Mesenchymal stem cell (in vitro differentiated cells and primary cell): ENCODE data around the gene IL1R1.

Experiments used
- DNase-seq: peaks from one replicate; pipeline ENCODE4 v3.0.0-alpha.2; 2013
- H2AFZ ChIP-seq: one replicate; pipeline ENCODE4 v1.6.1; 2013; ENCODE audit warnings: low read depth, mild to moderate bottlenecking, control low read depth, inconsistent platforms, low read length, moderate library complexity
- H2AK5ac ChIP-seq: 2 replicates; pipeline ENCODE4 v1.6.1; 2013; ENCODE audit warnings: low read length, moderate library complexity, mild to moderate bottlenecking, inconsistent platforms; ENCODE audit not compliant: severe bottlenecking
- H2BK120ac ChIP-seq: one replicate; pipeline ENCODE4 v1.6.1; 2013; ENCODE audit warnings: low read depth, mild to moderate bottlenecking, inconsistent platforms, low read length, moderate library complexity
- H2BK12ac ChIP-seq, 2 experiments: one replicate each; pipeline ENCODE4 v1.6.1; 2013; ENCODE audit warnings: inconsistent platforms in 2 of 2, low read length in 2 of 2, mild to moderate bottlenecking in 2 of 2, moderate library complexity in 2 of 2, control low read depth in 1 of 2
- H2BK15ac ChIP-seq: one replicate; pipeline ENCODE4 v1.6.1; 2013; ENCODE audit warnings: mild to moderate bottlenecking, low read depth, inconsistent platforms; ENCODE audit not compliant: poor library complexity, severe bottlenecking
- H2BK5ac ChIP-seq: 2 replicates; pipeline ENCODE4 v1.6.1; 2013; ENCODE audit warnings: low read depth, mild to moderate bottlenecking, low read length, control low read depth, inconsistent platforms; ENCODE audit not compliant: poor library complexity, severe bottlenecking
- H3K14ac ChIP-seq, 2 experiments: one replicate each; pipeline ENCODE4 v1.6.1; 2013; ENCODE audit warnings: inconsistent platforms in 2 of 2, low read length in 2 of 2, control low read depth in 1 of 2, mild to moderate bottlenecking in 1 of 2, moderate library complexity in 1 of 2
- H3K18ac ChIP-seq, 2 experiments: one replicate each; pipeline ENCODE4 v1.6.1; 2013; ENCODE audit warnings: inconsistent platforms in 2 of 2, low read length in 2 of 2, control low read depth in 1 of 2, low read depth in 1 of 2, mild to moderate bottlenecking in 1 of 2
- H3K23ac ChIP-seq, 2 experiments: one replicate each; pipeline ENCODE4 v1.6.1; 2013; ENCODE audit warnings: inconsistent platforms in 2 of 2, low read length in 2 of 2, mild to moderate bottlenecking in 2 of 2, moderate library complexity in 2 of 2, control low read depth in 1 of 2
- H3K27ac ChIP-seq: 2 replicates; pipeline ENCODE4 v1.5.1; 2013; ENCODE audit warnings: mild to moderate bottlenecking, moderate library complexity, low read length, control low read depth, inconsistent platforms; ENCODE audit not compliant: poor library complexity, severe bottlenecking
- H3K27me3 ChIP-seq, 2 experiments: 2 replicates each; pipeline versions ENCODE4 v1.6.1 to v1.7.0; 2013; ENCODE audit warnings: low read length in 2 of 2, mild to moderate bottlenecking in 2 of 2, moderate library complexity in 2 of 2, control low read depth in 1 of 2, inconsistent platforms in 1 of 2; ENCODE audit not compliant: control insufficient read depth in 1 of 2, insufficient read depth in 1 of 2
- H3K36me3 ChIP-seq, 2 experiments: 2 replicates each; pipeline versions ENCODE4 v1.6.1 to v1.7.0; 2013; ENCODE audit warnings: low read length in 2 of 2, control low read depth in 1 of 2, inconsistent platforms in 1 of 2, low read depth in 1 of 2, mild to moderate bottlenecking in 1 of 2; ENCODE audit not compliant: insufficient read depth in 2 of 2, control insufficient read depth in 1 of 2
- H3K4ac ChIP-seq, 2 experiments: one replicate each; pipeline ENCODE4 v1.6.1; 2013; ENCODE audit warnings: inconsistent platforms in 2 of 2, low read length in 2 of 2, mild to moderate bottlenecking in 2 of 2, moderate library complexity in 2 of 2, control low read depth in 1 of 2, low read depth in 1 of 2
- H3K4me1 ChIP-seq: 2 replicates; pipeline ENCODE4 v1.6.1; 2013; ENCODE audit warnings: low read depth, low read length, control low read depth; ENCODE audit not compliant: control insufficient read depth, insufficient read depth
- H3K4me2 ChIP-seq: 2 replicates; pipeline ENCODE4 v1.6.1; 2013; ENCODE audit warnings: low read length, mild to moderate bottlenecking, inconsistent platforms; ENCODE audit not compliant: poor library complexity, severe bottlenecking
- H3K4me3 ChIP-seq, 2 experiments: 2 replicates each; pipeline versions ENCODE4 v1.5.1 to v1.7.0; 2013; ENCODE audit warnings: low read length in 2 of 2, mild to moderate bottlenecking in 2 of 2, control low read depth in 1 of 2, low read depth in 1 of 2; ENCODE audit not compliant: insufficient read depth in 1 of 2
- H3K79me1 ChIP-seq: replicated peaks from 2 replicates; pipeline ENCODE4 v1.6.1; 2013; ENCODE audit warnings: mild to moderate bottlenecking, control low read depth, low read length, inconsistent platforms; ENCODE audit not compliant: poor library complexity, severe bottlenecking
- H3K9ac ChIP-seq: 2 replicates; pipeline ENCODE4 v1.7.0; 2013; ENCODE audit warnings: mild to moderate bottlenecking, low read length, moderate library complexity
- H3K9me3 ChIP-seq: 2 replicates; pipeline ENCODE4 v1.7.0; 2013; ENCODE audit warnings: mild to moderate bottlenecking, low read length; ENCODE audit not compliant: control insufficient read depth
- H4K8ac ChIP-seq: one replicate; pipeline ENCODE4 v1.6.1; 2013; ENCODE audit warnings: inconsistent platforms, mild to moderate bottlenecking, low read length, moderate library complexity
- H4K91ac ChIP-seq: one replicate; pipeline ENCODE4 v1.6.1; 2013; ENCODE audit warnings: mild to moderate bottlenecking, low read length, inconsistent platforms
- WGBS: methylation state at CpG from one replicate; pipeline ENCODE4 v1.1.7; 2013; ENCODE audit warnings: mixed read lengths; 5-methylcytosine and 5-hydroxymethylcytosine counted together

The IL1R1 gene

GRCh38 chr2:102224824-102225739 is 82.5 kb downstream of the IL1R1 start:
- Histone ChIP-seq H2AK5ac (no peak overlapping the region), H2BK5ac (no peak overlapping the region)
- no peak for DNase-seq

GRCh38 chr2:102226171-102226570 is 83.6 kb downstream of the IL1R1 start:
- no peak overlapping the region for H3K27ac ChIP-seq
- H2AFZ ChIP-seq = no peak overlapping the region
- H4K91ac ChIP-seq = peak overlapping the region; percentile 64
- peaks cover 13% of the 10 kb centered on the region for H3K4me1 ChIP-seq
- H3K4me3 ChIP-seq = no peak overlapping the region
- peaks cover 0 to 24% of the 10 kb centered on the region in 2 experiments for H3K36me3 ChIP-seq
- peak overlapping the region; percentile 61 to 73 for H3K18ac ChIP-seq
- H3K79me1 ChIP-seq = no peaks in the 10 kb centered on the region
- peak overlapping the region; percentile 89 for H3K9ac ChIP-seq
- no peak overlapping the region for H2BK15ac ChIP-seq
- H2AK5ac ChIP-seq = no peak overlapping the region
- DNase-seq = no peak
- 92% methylated on average over 5 of the region's 6 CpGs for WGBS
- H3K27me3 ChIP-seq = no peaks in the 10 kb centered on the region
- peak overlapping the region; percentile 81 for H4K8ac ChIP-seq
- no peak overlapping the region for H3K4me2 ChIP-seq
- H2BK12ac ChIP-seq = peak overlapping the region; percentile 29 to 99
- peak overlapping the region; percentile 29 for H2BK120ac ChIP-seq
- H3K9me3 ChIP-seq = peaks cover 8% of the 10 kb centered on the region
- H2BK5ac ChIP-seq = no peak overlapping the region
- peak overlapping the region in 1 of 2 experiments; percentile 84 for H3K23ac ChIP-seq
- H3K14ac ChIP-seq = peak overlapping the region in 1 of 2 experiments; percentile 72
- peak overlapping the region; percentile 60 to 95 for H3K4ac ChIP-seq

More at GRCh38 chr2:102224824-102225739, 82.5 kb downstream of the IL1R1 start:
- H3K27me3 ChIP-seq = no peaks in the 10 kb centered on the region
- H3K14ac ChIP-seq = no peak overlapping the region
- no peak overlapping the region for H2BK120ac ChIP-seq
- H3K27ac ChIP-seq = no peak overlapping the region
- H2BK15ac ChIP-seq = peak overlapping the region; percentile 60
- no peak overlapping the region for H3K23ac ChIP-seq
- H4K91ac ChIP-seq = no peak overlapping the region
- H3K4ac ChIP-seq = peak overlapping the region in 1 of 2 experiments; percentile 24
- WGBS = 91% methylated on average over 8 of the region's 8 CpGs
- peaks cover 10% of the 10 kb centered on the region for H3K4me1 ChIP-seq
- no peak overlapping the region for H3K4me2 ChIP-seq
- H3K9me3 ChIP-seq = peaks cover 8% of the 10 kb centered on the region
- peaks cover 0 to 34% of the 10 kb centered on the region in 2 experiments for H3K36me3 ChIP-seq
- no peak overlapping the region for H4K8ac ChIP-seq
- no peaks in the 10 kb centered on the region for H3K79me1 ChIP-seq
- H3K4me3 ChIP-seq = no peak overlapping the region
- no peak overlapping the region for H3K9ac ChIP-seq
- H3K18ac ChIP-seq = peak overlapping the region; percentile 57 to 77
- H2AFZ ChIP-seq = no peak overlapping the region
- H2BK12ac ChIP-seq = peak overlapping the region; percentile 51 to 69

GRCh38 chr2:102226612-102227391 is 84.3 kb downstream of the IL1R1 start:
- Histone ChIP-seq H3K9ac (peak overlapping the region; percentile 89), H3K18ac (peak overlapping the region; percentile 95), H2BK15ac (no peak overlapping the region), H3K4me2 (no peak overlapping the region), H2BK5ac (no peak overlapping the region), H3K4me3 (peak overlapping the region in 1 of 2 experiments; percentile 35), H3K27me3 (no peaks in the 10 kb centered on the region), H4K8ac (peak overlapping the region; percentile 87), H3K14ac (no peak overlapping the region), H2AK5ac (no peak overlapping the region), H4K91ac (peak overlapping the region; percentile 94), H3K79me1 (no peaks in the 10 kb centered on the region), H3K36me3 (peaks cover 0 to 19% of the 10 kb centered on the region in 2 experiments), H3K27ac (peak overlapping the region; percentile 74), H3K4ac (peak overlapping the region; percentile 57 to 71), H3K4me1 (peaks cover 13% of the 10 kb centered on the region), H3K23ac (no peak overlapping the region), H3K9me3 (peaks cover 8% of the 10 kb centered on the region), H2BK12ac (peak overlapping the region; percentile 28 to 93), H2BK120ac (peak overlapping the region; percentile 58), H2AFZ (no peak overlapping the region)
- peak; percentile 68 for DNase-seq
- WGBS = 44% methylated on average over 7 of the region's 7 CpGs
